SW 1271 (cell line): ENCODE results near the gene KRTAP29-1.
"Not testable (repeated sequence)": the region's sequence is repeated elsewhere in the genome, so short reads cannot be mapped to it uniquely, and the experiment has no call there.

Experiments
- DNase-seq, 2 experiments: peaks; one replicate each; lab custom pipeline; 2025; lab: John Stamatoyannopoulos, UW

The KRTAP29-1 gene

GRCh38 chr17:41301916-41302901 is at the start of gene KRTAP29-1:
TSS of gene KRTAP29-1 (minus strand) at chr17:41302851. CDS start at chr17:41302851, 0 bp downstream.
- DNase-seq: no peak

GRCh38 chr17:41351177-41351576 is 48.5 kb upstream of the KRTAP29-1 start:
- DNase-seq: no peak

- DNase-seq: not testable (repeated sequence)
Observed at GRCh38 chr17:41350381-41350878, 47.8 kb upstream of the KRTAP29-1 start, which contains the start of gene KRT33A. TSS of gene KRT33A (minus strand) at chr17:41350828. CDS start at chr17:41350767, 61 bp downstream.

GRCh38 chr17:41347869-41348760 is 45.5 kb upstream of the KRTAP29-1 start:
- DNase-seq: no peak

GRCh38 chr17:41346421-41346820 is 43.8 kb upstream of the KRTAP29-1 start:
- not testable (repeated sequence) for DNase-seq

- DNase-seq: no peak
Observed at GRCh38 chr17:41345992-41346391, 43.3 kb upstream of the KRTAP29-1 start.

- DNase-seq: no peak
Observed at GRCh38 chr17:41343029-41343428, 40.4 kb upstream of the KRTAP29-1 start.

GRCh38 chr17:41340934-41341861 is 38.5 kb upstream of the KRTAP29-1 start:
- no peak for DNase-seq

GRCh38 chr17:41340494-41340893 is 37.8 kb upstream of the KRTAP29-1 start:
- no peak for DNase-seq

GRCh38 chr17:41339571-41340172 is 37.0 kb upstream of the KRTAP29-1 start:
- no peak for DNase-seq

GRCh38 chr17:41338961-41339485 is 36.4 kb upstream of the KRTAP29-1 start:
- no peak for DNase-seq

GRCh38 chr17:41335747-41336146 is 33.1 kb upstream of the KRTAP29-1 start:
- no peak for DNase-seq

- no peak for DNase-seq
Observed at GRCh38 chr17:41334385-41335305, 32.0 kb upstream of the KRTAP29-1 start.

- DNase-seq: no peak
Observed at GRCh38 chr17:41333836-41334235, 31.2 kb upstream of the KRTAP29-1 start.

GRCh38 chr17:41333098-41333497 is 30.4 kb upstream of the KRTAP29-1 start:
- DNase-seq: no peak

GRCh38 chr17:41332239-41332638 is 29.6 kb upstream of the KRTAP29-1 start:
- no peak for DNase-seq

- DNase-seq: no peak
Observed at GRCh38 chr17:41331606-41332005, 29.0 kb upstream of the KRTAP29-1 start.

- DNase-seq: peak; percentile 15 to 49
Observed at GRCh38 chr17:41329279-41329948, 26.8 kb upstream of the KRTAP29-1 start.

- no peak for DNase-seq
Observed at GRCh38 chr17:41328207-41328606, 25.6 kb upstream of the KRTAP29-1 start.
